Thyroid gland (tissue), 4 donors: ENCODE results near the gene SMG9. TPM values are rescaled to one million over a fixed set of nuclear protein-coding genes. Genes with fewer than 3 reads are reported as not detected.

ENCODE experiments used
- DNase-seq, 2 donors: peaks; one replicate each; pipeline ENCODE4 v3.0.0-alpha.2; 2019
- H3K27ac ChIP-seq, 3 donors: fragments of 200-600 bp; sonication (generic); 1 replicate in 2 of 3; 2 replicates in 1 of 3; pipeline ENCODE4 v1.5.1; 2016 to 2019; ENCODE audit warnings: mild to moderate bottlenecking in 1 of 3, moderate library complexity in 1 of 3
- H3K27me3 ChIP-seq: fragments of 200-600 bp; sonication (generic); one replicate; pipeline ENCODE4 v1.5.1; 2019
- H3K36me3 ChIP-seq, 2 donors: fragments of 200-600 bp; sonication (generic); one replicate each; pipeline ENCODE4 v1.5.1; 2016 to 2019
- H3K4me1 ChIP-seq, 2 donors: fragments of 200-600 bp; sonication (generic); one replicate each; pipeline ENCODE4 v1.5.1; 2017 to 2019
- H3K4me3 ChIP-seq, 3 donors: fragments of 200-600 bp; sonication (generic); replicated peaks in 1 of 3; 1 replicate in 2 of 3; 2 replicates in 1 of 3; pipeline ENCODE4 v1.5.1; 2016; ENCODE audit warnings: mild to moderate bottlenecking in 1 of 3
- H3K9me3 ChIP-seq: fragments of 200-600 bp; sonication (generic); one replicate; pipeline ENCODE4 v1.5.1; 2017
- POLR2A ChIP-seq, 2 donors: fragments of 450-650 bp; IDR thresholded peaks; one replicate each; pipeline ENCODE4 v1.6.1; 2017; ENCODE audit warnings: antibody characterized with exemption in 2 of 2, mild to moderate bottlenecking in 2 of 2, moderate library complexity in 1 of 2
- WGBS, 2 donors: methylation state at CpG; one replicate each; pipeline ENCODE4 v1.1.5; 2017; 5-methylcytosine and 5-hydroxymethylcytosine counted together
- intact Hi-C: fragments of 100-400 bp; cut with DNase I; formaldehyde crosslinking; loops from one replicate; pipeline ENCODE4 v1.15.1; 2023
- total RNA-seq, 4 donors: library from RNA; depleted of rRNA; stranded (reverse); fragments of >200 nt; gene quantifications; one replicate each; pipeline ENCODE4 v1.2.3, GENCODE V29; 2016
- TF ChIP-seq, protein P1 (sequence below), 6 experiments: fragments of 200-600 bp in 3 of 6; fragments of 450-650 bp in 3 of 6; sonication (generic) in 3 of 6; IDR thresholded peaks; one replicate each; pipeline ENCODE4 v1.5.1; 2016 to 2019; ENCODE audit warnings: antibody characterized with exemption in 6 of 6, mild to moderate bottlenecking in 2 of 6, inconsistent platforms in 1 of 6, moderate library complexity in 1 of 6

SMG9 gene
- total RNA-seq, 4 donors from 2014 or later, result 15.5 to 34.4 (median 18.8) TPM

DNA sequence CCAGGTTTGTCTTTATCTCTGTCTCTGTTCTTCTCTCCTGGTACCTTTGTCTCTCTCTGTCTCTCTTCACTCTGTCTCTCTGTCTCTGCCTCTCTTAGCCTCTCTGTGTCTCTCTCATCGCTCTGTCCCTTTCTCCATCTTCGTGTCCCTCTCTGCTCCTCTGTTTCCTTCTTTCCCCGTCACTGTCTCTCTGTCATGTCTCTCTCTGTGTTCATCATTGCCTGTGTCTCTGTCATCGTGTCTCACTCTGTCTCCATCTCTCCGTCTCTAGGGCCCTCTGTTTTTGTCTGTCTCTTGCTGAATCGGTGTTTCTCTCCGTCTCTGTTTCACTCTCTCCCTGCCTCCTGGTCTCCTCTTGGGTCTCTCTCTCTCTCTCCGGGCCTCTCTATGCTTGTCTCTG, 28.9 kb upstream of the SMG9 start:
- no peak for TF ChIP-seq POLR2A (IDR thresholded peaks at IDR 0.05)
- TF ChIP-seq, protein P1, sequence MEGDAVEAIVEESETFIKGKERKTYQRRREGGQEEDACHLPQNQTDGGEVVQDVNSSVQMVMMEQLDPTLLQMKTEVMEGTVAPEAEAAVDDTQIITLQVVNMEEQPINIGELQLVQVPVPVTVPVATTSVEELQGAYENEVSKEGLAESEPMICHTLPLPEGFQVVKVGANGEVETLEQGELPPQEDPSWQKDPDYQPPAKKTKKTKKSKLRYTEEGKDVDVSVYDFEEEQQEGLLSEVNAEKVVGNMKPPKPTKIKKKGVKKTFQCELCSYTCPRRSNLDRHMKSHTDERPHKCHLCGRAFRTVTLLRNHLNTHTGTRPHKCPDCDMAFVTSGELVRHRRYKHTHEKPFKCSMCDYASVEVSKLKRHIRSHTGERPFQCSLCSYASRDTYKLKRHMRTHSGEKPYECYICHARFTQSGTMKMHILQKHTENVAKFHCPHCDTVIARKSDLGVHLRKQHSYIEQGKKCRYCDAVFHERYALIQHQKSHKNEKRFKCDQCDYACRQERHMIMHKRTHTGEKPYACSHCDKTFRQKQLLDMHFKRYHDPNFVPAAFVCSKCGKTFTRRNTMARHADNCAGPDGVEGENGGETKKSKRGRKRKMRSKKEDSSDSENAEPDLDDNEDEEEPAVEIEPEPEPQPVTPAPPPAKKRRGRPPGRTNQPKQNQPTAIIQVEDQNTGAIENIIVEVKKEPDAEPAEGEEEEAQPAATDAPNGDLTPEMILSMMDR (IDR thresholded peaks at IDR 0.05), result no peak
- 90 to 91% methylated on average over 8 of the region's 8 CpGs for WGBS, 2 donors
- Histone ChIP-seq H3K4me1 (no peaks in the 10 kb centered on the region), H3K9me3 (no peaks in the 10 kb centered on the region), H3K27me3 (no peaks in the 10 kb centered on the region), H3K36me3 (no peaks in the 10 kb centered on the region), H3K4me3 (no peak overlapping the region), H3K27ac (no peak overlapping the region)
- DNase-seq, result no peak
- intact Hi-C loops, result loop anchor here (5.0 kb wide), 1 partner anchor 36 kb away; no protein-coding TSS in a partner anchor

DNA sequence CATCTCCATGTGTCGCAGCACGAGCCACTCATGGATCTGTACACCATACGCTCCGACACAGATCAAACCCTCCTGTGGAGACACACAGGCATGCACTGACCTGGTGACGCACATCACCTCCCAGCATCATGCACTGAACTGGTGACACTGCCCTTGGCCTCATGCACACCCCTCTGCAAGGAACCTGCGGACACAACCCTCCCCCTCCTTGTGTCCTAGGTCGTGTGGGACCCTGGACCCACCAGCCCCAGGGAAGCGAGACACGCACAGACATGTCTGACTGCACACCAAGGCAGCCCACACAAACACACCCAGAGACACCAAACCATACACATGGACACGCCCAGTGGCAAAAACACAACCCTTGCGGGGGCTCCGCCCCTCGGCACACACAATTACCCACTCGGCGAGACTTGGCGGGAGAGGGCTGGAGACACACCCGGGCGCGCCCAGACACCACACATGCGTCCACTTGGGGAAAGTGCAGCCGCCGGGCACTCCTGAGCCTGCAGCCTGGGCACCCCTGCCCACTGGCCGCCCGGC, 28.0 kb upstream of the SMG9 start:
- WGBS, 2 donors, result 80 to 82% methylated on average over 13 to 24 of the region's 24 CpGs
- Histone ChIP-seq H3K27me3 (no peaks in the 10 kb centered on the region), H3K27ac (no peak overlapping the region), H3K4me3 (no peak overlapping the region), H3K4me1 (no peaks in the 10 kb centered on the region), H3K9me3 (no peaks in the 10 kb centered on the region), H3K36me3 (no peaks in the 10 kb centered on the region)
- intact Hi-C loops, result loop anchor here (5.0 kb wide), 1 partner anchor 35 kb away; no protein-coding TSS in a partner anchor
- TF ChIP-seq, protein P1 (IDR thresholded peaks at IDR 0.05), result no peak
- TF ChIP-seq POLR2A (IDR thresholded peaks at IDR 0.05), result no peak
- DNase-seq, result no peak

DNA sequence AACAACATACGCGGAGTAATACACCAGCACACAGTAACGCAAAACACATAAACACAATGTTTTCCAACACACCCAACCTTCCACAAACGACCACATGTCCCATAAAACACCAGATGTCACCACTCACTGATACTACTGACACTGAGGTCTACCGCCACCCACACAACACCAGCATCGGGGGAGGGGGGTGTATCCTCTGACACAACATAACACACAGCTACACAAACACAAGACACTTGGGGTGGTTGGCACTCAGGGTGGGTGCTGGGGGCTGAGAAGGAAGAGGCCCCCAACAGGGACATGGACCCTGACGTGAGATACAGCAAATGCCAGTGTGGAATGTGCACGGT, 27.5 kb upstream of the SMG9 start:
- H3K4me1 ChIP-seq, result no peaks in the 10 kb centered on the region
- no peak for TF ChIP-seq POLR2A (IDR thresholded peaks at IDR 0.05)
- TF ChIP-seq, protein P1 (IDR thresholded peaks at IDR 0.05), result no peak
- WGBS, 2 donors, result 66 to 70% methylated on average over 8 of the region's 8 CpGs
- H3K27me3 ChIP-seq, result no peaks in the 10 kb centered on the region
- no peaks in the 10 kb centered on the region for H3K36me3 ChIP-seq
- no peak overlapping the region for H3K4me3 ChIP-seq
- no peaks in the 10 kb centered on the region for H3K9me3 ChIP-seq
- no peak for DNase-seq
- intact Hi-C loops, result loop anchor here (5.0 kb wide), 1 partner anchor 35 kb away; no protein-coding TSS in a partner anchor
- H3K27ac ChIP-seq, result no peak overlapping the region

DNA sequence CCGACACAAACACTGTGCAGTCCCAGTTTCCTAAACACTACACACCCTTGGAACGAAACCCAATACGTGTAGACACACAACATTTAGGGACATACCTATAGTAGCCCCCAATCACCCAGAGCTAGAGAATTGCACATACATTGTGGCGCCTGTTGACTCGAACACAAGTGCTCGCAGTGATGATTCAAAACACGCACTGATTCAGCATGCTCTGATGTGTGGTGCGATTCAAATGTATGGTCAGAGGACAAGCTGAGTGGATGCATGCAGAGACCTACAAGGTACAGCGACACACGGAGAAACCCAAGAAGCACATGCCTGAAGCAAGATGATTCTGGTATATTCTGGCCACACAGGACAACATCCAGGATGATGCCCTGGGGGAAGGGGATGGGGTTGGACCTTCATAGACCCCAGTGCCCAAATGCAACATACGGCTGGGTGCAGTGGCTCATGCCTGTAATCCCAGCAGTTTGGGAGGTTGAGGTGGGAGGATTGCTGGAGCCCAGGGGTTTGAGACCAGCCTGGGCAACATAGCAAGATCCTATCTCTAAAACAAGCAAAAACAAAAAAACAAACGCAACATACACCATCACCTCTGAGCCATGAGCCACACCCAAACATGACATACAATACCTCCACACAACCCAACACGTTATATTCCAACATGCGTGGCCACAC, 27.0 kb upstream of the SMG9 start:
- H3K9me3 ChIP-seq, result no peaks in the 10 kb centered on the region
- 81 to 91% methylated on average over 13 to 14 of the region's 14 CpGs for WGBS, 2 donors
- TF ChIP-seq, protein P1 (IDR thresholded peaks at IDR 0.05), result no peak
- no peak for TF ChIP-seq POLR2A (IDR thresholded peaks at IDR 0.05)
- H3K27ac ChIP-seq, result no peak overlapping the region
- H3K4me3 ChIP-seq, result no peak overlapping the region
- intact Hi-C loops, result loop anchor here (5.0 kb wide), 1 partner anchor 34 kb away; no protein-coding TSS in a partner anchor
- H3K27me3 ChIP-seq, result no peaks in the 10 kb centered on the region
- no peaks in the 10 kb centered on the region for H3K36me3 ChIP-seq
- no peak for DNase-seq
- H3K4me1 ChIP-seq, result no peaks in the 10 kb centered on the region
